Stimulated activated CD4-positive, alpha-beta T cell treated with anti-CD3 and anti-CD28 coated beads, Interleukin-2, amount 100 ng/mL, for 48 hours (primary cell): ENCODE results near the gene STARD6.
"Not testable (repeated sequence)": the region's sequence is repeated elsewhere in the genome, so short reads cannot be mapped to it uniquely, and the experiment has no call there.

Experiments
- DNase-seq, 2 donors: peaks; one replicate each; pipeline ENCODE4 v3.0.0-alpha.2; 2020

STARD6 gene

GRCh38 chr18:54357660-54358494 lies at the start of gene STARD6, which contains the start of gene C18orf54:
Gene STARD6, minus strand, starts transcription at chr18:54357858. Its CDS starts 3,285 bp downstream, at chr18:54354573.
Gene C18orf54, plus strand, starts transcription at chr18:54357906. Its CDS starts 2,667 bp downstream, at chr18:54360573.
- peak; percentile 80 to 82 for DNase-seq

- DNase-seq: no peak
Measured at GRCh38 chr18:54405290-54405689, 47.6 kb upstream of the STARD6 start.

DNA sequence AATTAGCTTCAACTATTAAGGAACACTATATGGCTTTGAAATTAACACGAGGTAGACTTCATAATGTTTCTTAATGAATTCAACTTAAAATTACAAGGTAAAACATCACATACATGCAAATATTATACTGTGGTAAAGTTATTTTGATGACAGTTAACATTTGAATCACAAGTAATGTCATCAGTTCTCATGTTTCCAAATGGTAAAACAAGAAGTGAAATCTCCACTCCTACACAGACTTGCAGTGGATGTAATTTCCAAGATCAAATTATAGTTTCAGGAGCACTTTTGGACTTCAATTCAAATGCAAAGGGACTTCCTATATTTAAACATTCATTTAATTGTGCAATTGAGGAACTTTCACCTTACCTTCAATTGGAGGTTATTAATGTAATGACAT lies 39.1 kb upstream of the STARD6 start:
- no peak for DNase-seq

DNA sequence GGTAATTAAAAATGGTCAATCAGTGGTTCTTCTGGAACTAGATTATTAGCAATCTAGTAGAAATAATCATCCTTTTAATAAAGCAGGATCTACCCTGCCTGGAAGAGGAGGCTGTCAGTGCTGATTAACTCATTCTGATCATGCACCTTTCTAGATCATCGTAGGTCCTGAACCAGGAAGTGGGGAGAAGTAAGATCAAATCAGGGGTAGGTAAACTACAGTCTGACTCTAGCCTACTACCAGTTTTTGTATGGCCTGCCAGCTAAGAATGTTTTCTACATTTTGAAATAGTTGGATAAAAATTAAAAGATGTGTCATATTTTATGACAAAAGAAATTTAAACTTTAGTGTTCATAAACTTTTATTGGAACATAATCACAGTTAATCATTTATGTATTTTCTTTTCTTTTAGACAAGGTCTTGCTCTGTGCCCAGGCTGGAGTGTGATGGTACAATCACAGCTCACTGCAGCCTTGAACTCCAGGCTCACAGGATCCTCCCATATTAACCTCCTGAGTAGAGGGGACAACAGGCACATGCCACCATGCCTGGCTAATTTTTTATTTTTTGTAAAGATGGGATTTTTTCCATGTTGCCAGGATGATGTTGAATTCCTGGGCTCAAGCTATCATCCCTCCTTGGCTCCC lies 36.1 kb upstream of the STARD6 start:
- no peak for DNase-seq

DNA sequence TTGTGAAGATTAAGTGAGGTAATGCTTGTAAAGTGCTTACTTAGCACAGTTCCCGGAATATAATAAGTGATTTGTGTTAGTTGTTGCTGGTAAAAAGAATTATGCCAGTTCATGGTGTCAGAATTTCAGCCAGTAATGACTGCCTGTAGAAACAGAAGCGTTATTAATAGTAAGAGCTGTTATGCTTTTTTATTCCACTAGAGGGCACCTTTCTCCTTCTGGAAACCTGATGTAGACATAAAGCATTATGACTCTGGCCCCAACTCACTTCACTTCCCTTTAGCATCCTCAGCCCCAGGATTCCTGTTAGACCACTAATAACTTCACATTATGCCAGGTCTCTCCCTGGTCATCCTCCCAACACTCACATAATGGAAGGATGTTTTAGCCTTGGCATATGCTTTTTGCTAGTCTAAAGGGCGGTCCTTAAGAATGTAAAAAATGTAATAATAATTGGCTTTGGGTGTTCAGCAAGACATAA lies 34.9 kb upstream of the STARD6 start:
- no peak for DNase-seq

DNA sequence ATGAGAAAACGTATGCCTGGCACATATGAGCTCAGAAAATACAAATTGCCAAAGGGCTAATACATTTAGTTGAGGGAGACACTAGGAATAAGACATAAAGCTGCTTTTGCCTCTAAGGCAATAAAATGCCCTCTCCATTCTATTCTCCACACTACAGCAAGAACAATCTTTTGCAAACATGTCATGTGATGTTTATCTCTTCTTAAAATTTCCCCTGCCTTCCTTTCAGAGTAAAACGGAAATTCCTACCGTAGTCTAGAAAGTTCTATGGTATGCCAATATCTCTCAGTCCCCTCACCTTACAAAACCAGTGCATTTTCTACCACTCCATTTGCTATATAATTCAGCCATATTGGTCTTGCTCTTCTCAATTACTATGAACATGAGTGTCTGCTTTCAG lies 33.2 kb upstream of the STARD6 start:
- no peak for DNase-seq

- no peak for DNase-seq
Measured at GRCh38 chr18:54389143-54389505, 31.5 kb upstream of the STARD6 start.

DNA sequence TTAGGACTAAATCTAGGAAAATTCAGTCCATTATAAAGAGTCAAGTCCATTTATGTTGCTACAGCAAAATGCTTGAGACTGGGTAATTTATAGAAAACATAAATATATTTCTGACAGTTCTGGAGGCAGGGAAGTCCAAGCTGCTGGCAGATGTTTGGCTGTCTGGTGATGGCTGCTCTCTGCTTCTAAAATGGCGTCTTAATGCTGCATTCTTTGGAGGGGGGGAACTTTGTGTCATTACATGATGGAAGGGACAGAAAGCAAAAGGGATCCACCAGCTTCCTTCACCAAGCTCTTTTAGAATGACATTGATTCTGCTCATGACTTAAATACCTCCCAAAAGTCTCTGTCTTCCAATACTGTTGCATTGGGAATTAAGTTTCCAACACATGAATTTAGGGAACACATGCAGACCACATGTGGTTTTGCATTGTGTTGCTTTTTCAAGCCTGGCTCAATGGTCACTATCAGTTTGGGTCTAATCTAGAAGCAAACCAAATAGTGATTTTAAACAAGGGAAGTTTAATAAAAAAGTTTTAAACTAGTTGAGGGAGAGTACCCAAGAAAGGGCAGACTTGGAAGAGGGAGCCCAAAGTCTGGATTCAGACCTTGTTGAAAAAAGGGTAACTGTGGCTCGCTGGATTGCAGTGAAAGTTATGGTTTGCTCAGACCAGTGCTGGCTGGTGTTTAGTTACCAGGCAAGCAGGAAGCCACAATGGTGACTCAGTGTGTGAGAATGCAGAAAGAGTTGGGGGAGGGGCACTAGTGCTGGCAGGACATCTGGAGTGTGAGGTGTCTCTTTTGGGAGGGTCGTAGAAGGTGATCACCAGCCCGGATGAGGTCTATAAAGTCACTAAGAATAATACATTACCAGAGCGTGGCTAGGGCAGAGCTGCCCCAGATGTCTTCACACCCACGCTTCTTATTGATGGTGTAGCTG lies 30.8 kb upstream of the STARD6 start:
- DNase-seq: peak; percentile 3 to 7

DNA sequence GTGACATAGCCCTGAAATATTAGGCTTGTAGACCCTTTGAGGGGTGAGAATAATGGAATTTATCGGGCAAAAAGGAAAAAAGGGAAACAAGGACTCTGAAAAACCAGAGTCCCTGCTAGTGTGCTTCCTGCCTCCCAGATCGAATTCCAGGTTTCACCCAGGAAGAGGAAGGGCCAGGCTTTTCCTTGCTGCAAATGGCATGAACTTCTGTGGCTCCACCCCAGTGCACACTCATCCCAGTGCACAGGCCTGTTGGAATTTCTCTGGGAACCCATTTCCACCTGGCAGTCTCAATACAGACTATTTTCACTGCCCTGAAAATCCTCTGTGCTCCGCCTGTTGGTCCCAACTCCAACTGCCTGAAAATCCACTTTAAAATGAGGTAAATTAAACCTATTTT lies 30.0 kb upstream of the STARD6 start:
- DNase-seq: no peak

GRCh38 chr18:54386800-54387495 lies 29.3 kb upstream of the STARD6 start:
- DNase-seq: not testable (repeated sequence)

- no peak for DNase-seq
Measured at GRCh38 chr18:54386043-54386442, 28.4 kb upstream of the STARD6 start.

DNA sequence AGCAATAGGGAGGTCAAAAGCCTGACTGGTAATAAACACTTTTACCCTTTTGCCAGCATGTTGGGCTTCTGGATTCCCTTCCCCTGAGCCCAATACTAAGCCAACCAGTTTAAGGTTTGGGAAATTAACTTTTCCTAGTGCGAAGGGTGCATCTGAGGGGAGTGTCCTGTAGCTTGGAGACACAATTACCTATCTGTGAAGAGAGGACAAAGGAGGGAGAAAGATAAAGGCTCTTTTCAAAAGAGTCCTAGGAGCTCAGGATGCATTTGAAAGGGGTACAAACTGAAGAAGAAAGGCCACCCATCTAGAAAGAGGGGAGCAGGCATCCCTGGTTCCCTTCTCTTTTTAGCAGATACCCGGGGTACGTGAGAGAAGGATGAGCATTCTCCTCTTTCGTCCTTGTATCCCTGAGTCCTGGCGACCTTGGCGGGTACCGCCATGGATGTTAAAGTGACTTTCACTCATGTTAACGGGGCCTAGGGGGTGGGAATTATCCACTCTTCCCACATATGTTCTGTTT lies 25.1 kb upstream of the STARD6 start:
- no peak for DNase-seq

- DNase-seq: no peak
Measured at GRCh38 chr18:54382076-54382475, 24.4 kb upstream of the STARD6 start.

GRCh38 chr18:54381640-54382039 lies 24.0 kb upstream of the STARD6 start:
- no peak for DNase-seq

- no peak for DNase-seq
Measured at GRCh38 chr18:54378057-54378456, 20.4 kb upstream of the STARD6 start.

DNA sequence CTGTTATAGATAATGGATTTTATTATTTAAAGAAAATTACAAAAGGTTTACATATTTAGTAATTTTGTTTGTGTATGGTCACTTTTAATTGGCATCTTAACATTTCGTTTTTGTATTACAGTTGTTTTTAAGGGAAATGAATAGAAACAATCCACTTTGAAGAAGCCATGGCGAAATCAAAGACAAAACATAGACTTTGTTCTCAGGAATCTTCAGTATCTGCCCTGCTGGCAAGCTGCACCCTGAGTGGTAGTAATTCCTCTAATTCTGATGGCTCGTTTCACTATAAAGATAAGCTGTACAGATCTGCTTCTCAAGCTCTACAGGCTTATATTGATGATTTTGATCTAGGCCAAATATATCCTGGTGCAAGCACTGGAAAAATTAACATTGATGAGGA lies 2.7 kb upstream of the STARD6 start:
- no peak for DNase-seq

GRCh38 chr18:54359233-54359632 lies 1.6 kb upstream of the STARD6 start:
- no peak for DNase-seq

- peak in 1 of 2 donors; percentile 17 for DNase-seq
Measured at GRCh38 chr18:54358495-54359040, 910 bp upstream of the STARD6 start.

GRCh38 chr18:54357082-54357659 lies 487 bp downstream of the STARD6 start:
- DNase-seq: no peak

DNA sequence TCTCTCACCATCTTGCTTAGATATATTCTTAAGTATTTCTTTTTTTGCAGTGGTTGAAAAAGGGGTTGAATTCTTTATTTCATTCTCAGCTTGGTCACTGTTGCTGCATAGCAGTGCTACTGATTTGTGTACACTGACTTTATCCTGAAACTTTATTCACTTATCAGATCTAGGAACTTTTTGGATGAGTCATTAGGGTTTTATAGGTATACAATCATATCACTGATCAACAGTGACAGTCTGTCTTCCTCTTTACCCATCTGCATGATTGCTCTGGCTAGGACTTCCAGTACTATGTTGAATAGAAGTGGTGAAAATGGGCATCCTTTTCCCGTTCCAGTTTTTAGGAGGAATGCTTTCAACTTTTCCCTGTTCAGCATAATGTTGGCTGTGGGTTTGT lies 6.5 kb downstream of the STARD6 start:
- DNase-seq: no peak

DNA sequence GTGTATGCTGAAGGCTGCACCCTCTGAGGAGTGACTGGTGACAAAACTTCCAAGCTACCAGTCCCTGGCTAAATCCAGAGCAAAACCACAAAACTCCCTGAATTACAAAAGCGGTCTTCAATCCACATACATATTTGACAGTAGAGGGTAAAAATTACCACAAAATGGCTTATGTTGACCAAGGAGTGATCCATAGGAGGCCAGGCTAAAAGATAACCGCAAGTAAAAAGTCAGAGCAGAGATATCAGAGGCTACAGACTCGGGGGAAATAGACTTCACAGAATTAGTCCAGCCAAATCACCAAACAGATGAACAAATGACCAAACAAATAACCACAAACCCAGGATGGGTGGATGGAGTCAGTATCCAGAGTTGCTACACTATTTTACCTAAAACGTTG lies 19.4 kb downstream of the STARD6 start:
- DNase-seq: no peak
